ENCODE results near the gene GPR143.

GRCh38 chrX:9703406-9703805 is 62.2 kb downstream of the GPR143 start:
- TF ChIP-seq EZH2 (IDR thresholded peaks at IDR 0.05), result no peak
- TF ChIP-seq CTCF (IDR thresholded peaks at IDR 0.05 in 2 of 3, conservative IDR thresholded peaks at IDR 0.05 in 1 of 3; ENCODE audit: borderline replicate concordance in 1 of 3, insufficient read depth in 1 of 3, low read depth in 2 of 3, low read length in 2 of 3), result no peak
